ENCODE data around the gene PAX9. TPM values are rescaled to one million over a fixed set of nuclear protein-coding genes. Genes with fewer than 3 reads are reported as not detected.

The PAX9 gene
- total RNA-seq, 4 donors from 2014 or later = 0.81 to 11.4 (median 3.0) TPM

DNA sequence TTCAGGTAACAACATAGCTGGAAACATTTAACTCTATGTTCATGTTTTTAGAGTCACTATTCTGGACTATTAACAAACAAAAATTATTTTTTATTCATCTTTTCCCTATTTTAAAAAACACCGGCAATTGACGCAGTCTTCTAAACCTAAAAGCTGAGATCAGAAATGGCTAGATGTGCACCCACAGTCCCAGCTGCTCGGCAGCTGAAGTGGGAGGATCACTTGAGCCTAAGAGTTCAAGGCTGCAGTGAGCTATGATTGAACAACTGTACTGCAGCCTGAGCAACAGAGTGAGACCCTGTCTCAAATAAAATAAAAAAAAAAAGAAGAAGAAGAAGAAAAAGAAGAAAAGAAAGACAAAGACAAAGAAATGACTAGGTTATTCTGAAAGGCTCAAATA is 64.5 kb downstream of the PAX9 start:
- no peak for DNase-seq
- Histone ChIP-seq H3K27me3 (no peaks in the 10 kb centered on the region), H3K36me3 (no peaks in the 10 kb centered on the region), H3K4me3 (replicated peaks in 1 of 3) (no peak overlapping the region), H3K4me1 (no peaks in the 10 kb centered on the region), H3K9me3 (no peaks in the 10 kb centered on the region), H3K27ac (no peak overlapping the region)
- 78 to 83% methylated on average over 3 of the region's 3 CpGs for WGBS, 2 donors
- TF ChIP-seq, protein P1, sequence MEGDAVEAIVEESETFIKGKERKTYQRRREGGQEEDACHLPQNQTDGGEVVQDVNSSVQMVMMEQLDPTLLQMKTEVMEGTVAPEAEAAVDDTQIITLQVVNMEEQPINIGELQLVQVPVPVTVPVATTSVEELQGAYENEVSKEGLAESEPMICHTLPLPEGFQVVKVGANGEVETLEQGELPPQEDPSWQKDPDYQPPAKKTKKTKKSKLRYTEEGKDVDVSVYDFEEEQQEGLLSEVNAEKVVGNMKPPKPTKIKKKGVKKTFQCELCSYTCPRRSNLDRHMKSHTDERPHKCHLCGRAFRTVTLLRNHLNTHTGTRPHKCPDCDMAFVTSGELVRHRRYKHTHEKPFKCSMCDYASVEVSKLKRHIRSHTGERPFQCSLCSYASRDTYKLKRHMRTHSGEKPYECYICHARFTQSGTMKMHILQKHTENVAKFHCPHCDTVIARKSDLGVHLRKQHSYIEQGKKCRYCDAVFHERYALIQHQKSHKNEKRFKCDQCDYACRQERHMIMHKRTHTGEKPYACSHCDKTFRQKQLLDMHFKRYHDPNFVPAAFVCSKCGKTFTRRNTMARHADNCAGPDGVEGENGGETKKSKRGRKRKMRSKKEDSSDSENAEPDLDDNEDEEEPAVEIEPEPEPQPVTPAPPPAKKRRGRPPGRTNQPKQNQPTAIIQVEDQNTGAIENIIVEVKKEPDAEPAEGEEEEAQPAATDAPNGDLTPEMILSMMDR (IDR thresholded peaks at IDR 0.05) = no peak
- intact Hi-C loops (cut with DNase I) = no loop called here

Other genes starting within 250 kb of the PAX9 start
- 100 to 1,000 TPM; 209 to 375 (median 310) TPM for gene NKX2-1, start 141.6 kb upstream of the PAX9 start, total RNA-seq
- gene NKX2-8, start 79.2 kb upstream of the PAX9 start, total RNA-seq = 1 to 10 TPM; 1.7 to 3.4 (median 2.4) TPM

Measured in thyroid gland (tissue), 4 donors.